ENCODE data around the gene BCAS1. TPM values are rescaled to one million over a fixed set of nuclear protein-coding genes. Genes with fewer than 3 reads are reported as not detected.

BCAS1 gene
- total RNA-seq, 1 experiment from 2014 or later: 0.17 TPM

DNA sequence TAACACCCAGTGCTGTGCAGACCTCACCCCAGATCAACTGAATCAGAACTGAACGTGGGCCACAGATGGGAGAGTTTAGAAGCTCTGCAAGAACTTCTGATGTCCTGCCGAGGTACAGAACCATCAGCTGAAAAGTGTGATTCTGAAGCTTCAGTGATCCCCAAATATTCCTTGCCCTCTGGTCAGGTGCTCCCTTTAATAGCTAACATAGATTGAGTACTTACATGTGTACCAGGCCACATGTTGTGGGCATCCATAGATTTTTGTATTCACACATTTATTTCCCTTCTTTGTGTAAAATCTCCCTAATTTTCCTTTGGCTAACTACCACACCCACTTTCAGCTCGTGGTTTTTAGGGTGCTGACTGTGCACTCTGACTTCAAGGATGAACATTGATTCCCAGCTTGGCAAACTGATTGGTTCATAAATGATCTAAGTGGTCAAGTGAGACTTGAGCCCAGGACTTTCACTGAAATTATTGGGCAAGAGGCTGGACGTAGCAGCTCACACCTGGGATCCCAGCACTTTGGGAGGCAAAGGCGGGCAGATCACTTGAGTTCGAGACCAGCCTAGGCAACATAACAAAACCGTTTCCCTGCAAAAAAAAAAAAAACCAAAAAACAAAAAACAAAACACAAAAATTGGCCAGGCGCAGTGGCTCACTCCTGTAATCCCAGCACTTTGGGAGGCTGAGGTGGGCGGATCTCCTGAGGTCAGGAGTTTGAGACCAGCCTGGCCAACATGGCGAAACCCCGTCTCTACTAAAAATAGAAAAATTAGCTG, 162.2 kb downstream of the BCAS1 start:
- Histone ChIP-seq H3K4me1 (ENCODE audit: control insufficient read depth in 1 of 2, insufficient read depth in 2 of 2, low read length in 2 of 2) (peaks cover 20 to 29% of the 10 kb centered on the region in 2 experiments), H3K9ac (ENCODE audit: low read length) (peak overlapping the region; percentile 3), H4K20me1 (ENCODE audit: insufficient read depth) (no peaks in the 10 kb centered on the region), H3K9me2 (ENCODE audit: insufficient read depth) (no peaks in the 10 kb centered on the region), H2AFZ (ENCODE audit: low read depth, low read length, poor library complexity, severe bottlenecking) (peak overlapping the region; percentile 96), H3K27me3 (ENCODE audit: insufficient read depth, low read length) (no peaks in the 10 kb centered on the region), H3K4me3 (replicated peaks in 1 of 2; ENCODE audit: low read depth in 1 of 2, low read length in 2 of 2) (no peak overlapping the region), H3K36me3 (ENCODE audit: control insufficient read depth in 1 of 2, insufficient read depth in 2 of 2, low read length in 2 of 2) (no peaks in the 10 kb centered on the region), H3K4me2 (ENCODE audit: low read length) (0 out of 2 replicates have a peak overlapping the region, but pooled peaks have one; percentile 64), H3K9me3 (ENCODE audit: control insufficient read depth in 1 of 2, insufficient read depth in 1 of 2, low read depth in 1 of 2, low read length in 2 of 2) (no peaks in the 10 kb centered on the region), H3K27ac (ENCODE audit: low read depth, low read length) (no peak overlapping the region), H3K79me2 (ENCODE audit: insufficient read depth, low read length) (no peaks in the 10 kb centered on the region)
- POLR2A ChIA-PET: interaction anchor here (0.9 kb wide), 1 partner anchor 23 kb away, joined by 3 read pairs; no protein-coding TSS in a partner anchor
- intact Hi-C loops (cut with micrococcal nuclease): no loop called here
- CTCF ChIA-PET: interaction anchor here (0.6 to 2.7 kb wide), 2 partner anchors 8 to 292 kb away, joined by 3 to 11 read pairs; no protein-coding TSS in a partner anchor
- DNase-seq (ENCODE audit: low read depth, low spot score) (no peak), ATAC-seq (no peak)
- TF ChIP-seq FOSL1 (IDR thresholded peaks at IDR 0.05; ENCODE audit: low read depth): no peak
- no peak for TF ChIP-seq POLR2A (IDR thresholded peaks at IDR 0.05; ENCODE audit: borderline replicate concordance, extremely low read depth, insufficient read depth, insufficient read length)
- TF ChIP-seq JUND (IDR thresholded peaks at IDR 0.05): no peak
- TF ChIP-seq SIN3A (IDR thresholded peaks at IDR 0.05; ENCODE audit: low read depth): no peak
- TF ChIP-seq, protein P1, sequence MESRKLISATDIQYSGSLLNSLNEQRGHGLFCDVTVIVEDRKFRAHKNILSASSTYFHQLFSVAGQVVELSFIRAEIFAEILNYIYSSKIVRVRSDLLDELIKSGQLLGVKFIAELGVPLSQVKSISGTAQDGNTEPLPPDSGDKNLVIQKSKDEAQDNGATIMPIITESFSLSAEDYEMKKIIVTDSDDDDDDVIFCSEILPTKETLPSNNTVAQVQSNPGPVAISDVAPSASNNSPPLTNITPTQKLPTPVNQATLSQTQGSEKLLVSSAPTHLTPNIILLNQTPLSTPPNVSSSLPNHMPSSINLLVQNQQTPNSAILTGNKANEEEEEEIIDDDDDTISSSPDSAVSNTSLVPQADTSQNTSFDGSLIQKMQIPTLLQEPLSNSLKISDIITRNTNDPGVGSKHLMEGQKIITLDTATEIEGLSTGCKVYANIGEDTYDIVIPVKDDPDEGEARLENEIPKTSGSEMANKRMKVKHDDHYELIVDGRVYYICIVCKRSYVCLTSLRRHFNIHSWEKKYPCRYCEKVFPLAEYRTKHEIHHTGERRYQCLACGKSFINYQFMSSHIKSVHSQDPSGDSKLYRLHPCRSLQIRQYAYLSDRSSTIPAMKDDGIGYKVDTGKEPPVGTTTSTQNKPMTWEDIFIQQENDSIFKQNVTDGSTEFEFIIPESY (IDR thresholded peaks at IDR 0.05; ENCODE audit: extremely low read depth, insufficient replicate concordance, low read length): no peak
- no peak for TF ChIP-seq CEBPB (IDR thresholded peaks at IDR 0.05; ENCODE audit: low read depth)
- TF ChIP-seq YY1 (IDR thresholded peaks at IDR 0.05; ENCODE audit: extremely low read depth, insufficient replicate concordance, low read depth, low read length): no peak
- TF ChIP-seq ZFX (IDR thresholded peaks at IDR 0.05): no peak
- no peak for TF ChIP-seq TCF7L2 (IDR thresholded peaks at IDR 0.05; ENCODE audit: borderline replicate concordance, extremely low read depth, insufficient read depth, insufficient read length)
- BruUV-seq (replicated peaks): no TSS peak
- RAD21 ChIA-PET (ENCODE audit: low non-redundant PET in 1 of 2, low total read pairs in 2 of 2, uncharacterized antibody in 2 of 2, unreplicated experiment in 2 of 2): no interaction called here
